GM15510 (cell line): ENCODE data around the gene EGFLAM.

Experiments
- POLR2A ChIP-seq: IDR thresholded peaks from 3 replicates; pipeline ENCODE4 v1.6.1; 2011; ENCODE audit warnings: borderline replicate concordance; ENCODE audit not compliant: insufficient read length; ENCODE audit errors: extremely low read depth

Gene EGFLAM

DNA sequence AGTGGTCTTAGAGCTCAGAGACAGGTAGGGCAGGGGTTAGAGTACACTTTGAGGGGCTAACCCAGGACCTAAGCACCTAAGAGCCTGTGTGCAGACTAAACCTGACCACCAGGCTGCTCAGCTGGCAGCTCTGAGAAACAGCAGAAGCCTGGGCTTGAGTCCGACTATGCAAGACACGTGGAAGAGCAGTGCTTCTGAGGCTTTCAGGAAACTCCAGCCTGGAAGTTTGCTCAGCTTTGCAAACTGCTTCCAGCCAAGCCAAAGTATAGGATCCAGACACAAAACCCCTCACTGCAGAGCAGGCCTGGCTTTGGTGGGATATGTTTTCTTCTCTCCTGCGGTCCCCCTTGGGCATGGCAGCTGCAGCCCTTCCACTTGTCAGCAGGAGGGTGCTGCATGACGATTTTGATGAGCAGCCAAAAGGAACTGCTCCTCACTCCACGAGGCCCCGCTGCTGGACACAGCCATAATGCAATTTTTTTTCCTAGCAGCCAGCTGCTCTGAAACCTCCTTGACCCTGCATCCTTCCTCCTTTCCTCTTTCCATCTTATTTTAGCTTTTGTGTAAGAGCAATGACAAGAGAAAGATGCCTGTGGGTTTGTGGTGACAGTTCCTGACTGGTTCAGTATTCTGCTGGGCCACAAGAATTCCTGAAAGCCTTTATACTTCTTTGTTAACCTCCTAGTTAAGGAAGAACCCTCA, 175.0 kb downstream of the EGFLAM start:
- TF ChIP-seq POLR2A: no peak

DNA sequence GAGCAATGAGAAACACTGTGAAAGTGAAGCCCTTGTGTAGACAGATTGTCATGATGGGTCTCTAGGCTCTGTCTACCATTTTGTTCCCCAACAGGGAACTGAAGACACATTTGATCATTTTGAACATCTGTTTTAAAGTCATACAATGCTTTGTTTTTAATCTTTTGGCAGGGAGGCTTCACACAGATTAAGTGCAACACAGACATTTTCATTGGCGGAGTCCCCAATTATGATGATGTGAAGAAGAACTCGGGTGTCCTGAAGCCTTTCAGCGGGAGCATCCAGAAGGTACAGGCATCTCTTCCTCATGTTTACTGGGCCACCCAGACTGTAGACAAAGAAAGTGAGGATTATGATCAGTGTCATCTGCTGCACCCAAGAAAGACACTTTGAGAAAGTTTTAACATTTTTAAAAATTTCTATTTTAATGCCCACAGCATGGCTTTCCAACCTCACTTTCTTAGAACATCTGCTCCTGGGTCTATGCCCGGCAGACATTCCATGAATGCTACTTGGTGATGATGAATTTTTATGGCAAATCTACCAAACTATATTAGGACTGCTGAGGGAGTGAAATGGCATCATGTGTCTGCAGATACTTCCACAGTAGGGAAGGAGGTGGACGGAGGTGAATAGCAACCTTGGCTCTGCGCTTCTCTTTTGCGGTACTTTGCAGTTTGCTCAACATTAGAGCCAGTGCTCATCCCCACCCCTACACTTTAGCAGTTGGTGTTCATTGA, 176.8 kb downstream of the EGFLAM start:
- TF ChIP-seq POLR2A: no peak

DNA sequence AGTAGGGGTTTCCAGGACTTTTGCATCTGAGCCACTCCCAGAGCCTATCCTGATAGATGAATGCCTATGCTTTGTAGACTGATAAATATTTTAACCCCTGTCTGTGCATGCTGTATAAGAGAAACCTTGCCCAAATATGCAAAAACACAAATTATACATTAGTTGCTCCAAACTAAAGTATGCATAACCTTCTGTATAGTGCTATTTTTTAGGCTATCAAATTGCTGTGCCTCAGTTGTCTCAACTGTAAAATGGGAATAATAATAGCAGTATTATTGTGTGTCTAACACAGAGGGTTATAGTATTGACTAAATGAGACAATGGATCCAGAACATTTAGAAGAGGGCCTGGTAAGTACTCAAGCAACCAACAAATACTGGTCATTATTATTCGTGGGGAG, 180.4 kb downstream of the EGFLAM start:
- TF ChIP-seq POLR2A: no peak

DNA sequence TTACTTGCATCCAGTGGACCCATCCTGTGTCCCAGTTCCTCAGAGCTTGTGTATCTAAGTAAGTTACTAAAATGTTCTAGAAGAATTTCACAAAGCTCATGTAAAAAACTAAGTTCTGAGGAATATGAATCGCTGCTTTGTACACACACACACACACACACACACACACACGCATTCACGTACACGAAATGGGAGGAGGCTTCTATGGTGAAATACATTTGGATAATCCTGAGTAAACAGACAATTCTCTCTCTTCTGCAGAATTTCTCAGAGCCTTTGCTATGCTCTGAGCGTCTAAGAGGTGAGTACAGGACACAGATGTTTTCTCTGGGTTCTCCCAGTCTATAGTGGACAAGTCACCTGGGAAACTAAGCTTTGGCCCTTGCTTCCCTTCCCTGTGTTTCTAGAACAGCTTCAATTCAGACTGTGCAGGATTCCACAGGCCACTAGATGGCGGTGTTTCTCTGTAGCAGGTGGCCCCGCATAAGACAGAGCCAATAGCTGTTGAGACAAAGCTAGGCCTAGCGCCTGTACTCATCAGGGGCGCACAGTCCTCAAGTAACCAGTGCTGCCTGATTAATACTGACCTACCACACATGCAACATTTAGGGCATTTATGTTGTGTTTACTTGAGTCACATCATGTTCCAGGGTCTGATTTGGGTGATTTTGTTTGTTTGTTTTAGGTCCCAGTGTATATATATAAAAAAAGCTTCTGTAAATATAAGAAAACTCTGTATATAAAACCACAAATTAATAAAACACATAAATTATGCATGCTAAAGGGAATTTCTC, 183.3 kb downstream of the EGFLAM start:
- no peak for TF ChIP-seq POLR2A

DNA sequence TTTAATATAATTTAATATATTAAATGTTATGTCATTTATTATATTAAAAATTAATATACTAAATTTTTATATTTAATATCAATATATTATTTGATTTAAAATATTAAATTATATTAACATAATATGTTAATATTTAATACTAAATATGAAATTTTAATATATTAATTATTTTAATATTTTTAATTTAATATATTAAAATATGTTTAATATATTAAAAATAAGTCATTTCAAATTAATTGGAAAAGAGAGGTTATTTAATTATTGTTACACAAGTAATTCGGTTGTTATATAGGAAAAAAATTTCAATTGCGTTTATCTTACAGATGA, 183.9 kb downstream of the EGFLAM start:
- no peak for TF ChIP-seq POLR2A

DNA sequence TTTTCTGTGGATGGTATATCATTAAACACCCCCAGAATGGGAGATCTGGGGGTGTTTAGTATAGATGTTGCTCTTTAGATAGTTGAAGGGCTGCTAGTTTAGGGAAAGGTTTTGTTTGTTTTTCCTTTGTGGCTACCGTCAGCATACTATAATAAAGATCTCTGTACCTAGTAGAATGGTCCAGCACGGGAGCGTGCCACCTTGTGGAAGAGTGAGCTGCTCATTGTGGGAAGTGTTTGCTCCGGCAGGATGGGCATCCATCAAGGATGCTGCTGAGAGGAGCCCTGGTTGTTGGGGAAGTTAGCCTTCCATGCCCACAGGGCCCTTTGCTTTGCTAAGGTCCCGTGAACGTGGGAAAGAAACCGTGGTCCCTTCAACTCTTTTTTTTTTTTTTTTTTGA, 185.0 kb downstream of the EGFLAM start:
- TF ChIP-seq POLR2A: no peak

DNA sequence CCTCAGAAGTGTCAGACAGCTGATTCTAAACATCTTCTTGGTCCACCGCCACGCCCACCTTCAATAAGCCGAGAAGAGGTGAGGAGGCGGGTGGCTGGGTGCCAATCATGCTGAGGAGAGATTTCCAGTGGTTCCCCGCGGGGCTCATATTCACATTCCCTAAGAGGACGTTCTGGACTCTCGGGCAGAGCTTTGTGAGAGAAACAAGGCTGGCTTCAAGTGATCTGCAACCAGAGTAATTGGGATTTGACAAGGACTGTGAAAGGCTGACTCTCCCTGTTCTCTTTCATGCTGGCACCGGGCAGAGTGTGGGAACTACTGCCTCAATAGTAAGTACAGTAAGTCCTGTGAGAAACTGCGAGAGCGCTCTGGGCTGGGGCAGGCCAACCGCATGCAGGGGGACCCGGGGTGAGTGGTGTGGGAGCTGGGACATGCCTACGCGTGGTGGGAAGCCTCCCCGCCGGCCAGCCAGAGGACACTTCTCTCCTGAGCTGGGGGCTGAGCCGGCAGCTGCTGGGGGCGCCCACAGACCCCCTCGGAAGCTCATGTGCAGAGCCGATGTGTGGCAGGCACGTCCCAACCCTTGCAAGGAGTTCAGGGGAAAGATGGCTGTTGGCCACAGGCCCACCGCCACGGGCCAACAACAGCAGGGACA, 187.1 kb downstream of the EGFLAM start:
- no peak for TF ChIP-seq POLR2A

DNA sequence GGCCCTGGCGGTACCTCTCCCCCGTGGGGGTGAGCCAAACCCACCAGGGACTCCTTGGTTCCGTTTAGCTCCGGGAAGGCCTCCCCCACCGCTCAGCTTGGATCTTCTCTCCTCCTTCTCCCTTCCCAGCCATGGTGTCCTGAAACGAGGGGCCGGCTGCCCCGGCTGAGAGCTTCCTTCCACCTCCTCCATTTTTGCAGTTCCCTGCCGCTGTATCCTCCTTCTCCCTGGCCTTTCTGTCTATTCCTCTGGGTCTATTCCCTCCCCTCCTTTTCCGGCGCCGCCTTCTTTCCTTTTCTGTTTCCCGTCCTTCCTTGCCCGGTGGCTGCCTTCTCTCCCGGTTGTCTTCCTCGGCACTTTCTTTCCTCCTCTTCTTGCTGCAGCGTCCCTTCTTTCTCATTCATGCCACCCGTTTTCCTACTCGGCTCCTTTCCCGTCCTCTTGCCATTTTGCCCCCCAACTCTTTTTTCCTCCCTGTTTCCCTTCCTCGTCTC, 187.7 kb downstream of the EGFLAM start:
- TF ChIP-seq POLR2A: no peak

DNA sequence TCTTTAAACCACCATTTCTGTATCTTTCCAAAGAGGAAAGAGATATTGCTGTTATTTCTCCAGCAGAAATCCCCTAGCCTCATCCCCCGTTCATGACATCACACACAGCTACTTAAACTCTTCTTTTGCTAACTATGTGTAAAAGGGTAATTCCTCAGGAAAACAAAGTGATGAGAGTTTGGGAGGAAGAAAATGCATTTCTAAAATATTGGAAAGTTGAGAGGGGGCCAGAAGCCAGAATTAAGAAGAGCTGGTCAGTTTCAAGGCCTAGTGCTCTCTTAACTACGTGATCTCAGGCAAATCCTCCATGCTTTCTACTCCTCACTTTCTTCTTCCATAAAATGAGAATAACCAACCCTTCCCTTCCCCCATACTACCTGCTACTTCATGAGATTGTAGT, 188.7 kb downstream of the EGFLAM start:
- no peak for TF ChIP-seq POLR2A

DNA sequence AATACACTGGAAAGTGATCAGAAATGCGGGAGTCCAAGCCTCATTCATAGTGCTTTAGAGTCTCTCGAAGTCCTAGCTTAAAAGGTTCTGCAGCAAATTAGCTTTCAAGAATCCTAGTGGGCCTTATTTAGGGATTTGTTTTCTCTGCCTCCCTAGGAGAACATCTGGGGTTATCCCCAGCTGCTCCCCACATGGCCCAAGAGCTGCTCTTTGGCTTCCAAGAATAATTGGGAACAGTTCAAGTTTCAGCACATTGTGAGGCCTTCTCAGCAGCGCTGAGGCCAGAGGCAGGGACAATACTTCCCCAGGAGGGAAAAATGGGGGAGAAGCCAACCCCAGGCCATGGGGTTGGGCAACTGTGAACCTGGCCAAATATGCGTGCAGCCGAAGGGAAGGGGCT, 189.4 kb downstream of the EGFLAM start:
- TF ChIP-seq POLR2A: no peak

DNA sequence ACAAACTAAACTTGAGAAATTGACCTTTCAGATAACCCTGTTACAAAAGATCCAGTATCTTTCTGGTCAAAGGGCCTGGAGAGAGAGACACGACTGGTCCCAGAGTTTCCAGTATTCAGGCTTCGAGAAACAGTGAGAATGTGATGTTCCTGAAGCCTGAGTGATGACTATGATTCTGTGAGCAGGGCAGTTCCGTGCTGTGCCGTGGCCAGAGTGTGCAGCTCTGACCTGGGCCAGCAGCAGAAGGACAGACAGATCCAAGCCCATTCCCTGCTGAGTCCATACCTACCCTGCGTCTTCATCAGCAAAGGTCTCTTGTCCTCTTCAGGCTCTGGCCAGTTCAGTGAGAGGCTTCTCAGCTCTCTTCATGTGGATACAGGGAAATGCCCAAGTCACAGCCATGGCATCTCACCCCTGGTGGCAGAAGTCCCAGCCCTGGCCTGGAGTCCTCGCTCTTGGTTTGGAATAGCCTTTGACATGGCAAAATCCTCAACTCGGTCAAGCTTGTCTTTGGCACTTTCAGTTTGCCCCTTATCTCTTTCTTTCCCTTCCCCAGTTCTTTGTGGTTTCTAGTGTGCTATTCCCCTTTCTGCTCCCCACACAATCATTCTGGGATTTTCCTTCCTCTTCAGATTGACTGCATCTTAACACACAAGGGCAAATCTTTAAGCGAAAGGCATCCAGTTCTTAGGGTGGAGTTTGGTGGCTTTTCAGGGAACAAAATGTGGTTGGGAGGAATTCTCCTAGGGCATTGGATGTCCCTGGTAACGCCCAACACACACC, 190.4 kb downstream of the EGFLAM start:
- TF ChIP-seq POLR2A: no peak

DNA sequence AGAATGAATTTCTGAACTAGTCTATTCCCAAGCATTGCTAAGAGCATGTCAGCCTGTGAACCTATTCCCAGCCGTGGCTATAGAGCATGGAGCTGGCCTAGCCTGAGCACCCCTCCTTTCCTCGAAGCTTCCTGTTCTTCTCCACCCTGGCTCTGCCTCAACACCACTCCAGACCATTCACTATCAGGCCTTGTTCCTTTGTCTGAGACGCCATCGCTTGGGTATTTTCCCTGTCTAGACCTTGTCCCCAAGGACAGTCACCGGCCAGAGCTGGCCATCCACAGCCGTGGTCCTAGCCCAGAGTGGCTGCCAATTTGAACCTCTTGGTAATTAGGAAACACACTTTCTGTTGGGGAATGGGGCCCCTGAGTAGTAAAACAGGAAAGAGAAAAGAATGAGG, 192.3 kb downstream of the EGFLAM start:
- TF ChIP-seq POLR2A: no peak

DNA sequence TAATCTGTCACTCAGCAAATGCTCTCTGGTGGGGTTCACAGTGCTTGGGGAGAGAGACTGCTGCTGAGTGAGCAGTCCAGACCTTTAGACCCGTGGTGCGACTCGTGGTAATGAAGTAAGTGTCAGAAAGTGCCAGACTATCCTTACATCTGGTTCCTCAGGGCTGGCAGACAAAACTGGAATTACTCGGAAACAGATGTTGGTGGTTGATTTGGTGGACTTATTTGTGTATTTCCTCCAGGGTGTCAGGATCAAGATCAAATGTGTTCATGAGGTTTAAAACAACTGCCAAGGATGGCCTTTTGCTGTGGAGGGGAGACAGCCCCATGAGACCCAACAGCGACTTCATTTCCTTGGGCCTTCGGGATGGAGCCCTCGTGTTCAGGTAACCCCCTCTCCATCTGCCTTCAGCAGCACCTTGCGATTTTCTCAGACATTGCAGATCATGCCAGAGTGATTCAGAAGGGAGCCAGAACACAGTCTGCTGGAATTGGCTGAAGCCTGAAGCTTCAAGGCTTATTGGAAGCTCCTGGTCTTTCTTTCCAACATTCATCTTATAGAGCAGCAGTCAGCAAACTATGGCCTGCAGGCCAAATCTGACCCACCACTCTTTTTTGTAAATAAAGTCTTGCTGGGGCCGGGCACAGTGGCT, 192.8 kb downstream of the EGFLAM start:
- TF ChIP-seq POLR2A: no peak

DNA sequence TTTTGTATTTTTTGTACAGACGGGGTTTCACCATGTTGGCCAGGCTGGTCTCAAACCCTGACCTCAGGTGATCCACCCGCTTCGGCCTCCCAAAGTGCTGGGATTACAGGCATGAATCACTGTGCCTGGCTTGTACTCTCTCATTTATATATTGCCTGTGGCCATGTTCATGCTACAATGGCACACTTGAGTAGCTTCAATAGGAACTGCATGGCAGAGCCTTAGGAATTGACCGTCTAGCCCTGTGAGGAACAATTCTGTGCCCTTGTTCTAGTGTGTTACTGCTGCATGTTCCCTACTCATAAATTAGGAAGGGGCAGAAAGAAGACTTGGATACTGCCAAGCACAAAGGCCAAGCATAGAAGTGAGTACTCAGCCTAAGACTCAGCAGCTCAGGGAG, 193.8 kb downstream of the EGFLAM start:
- TF ChIP-seq POLR2A: no peak

DNA sequence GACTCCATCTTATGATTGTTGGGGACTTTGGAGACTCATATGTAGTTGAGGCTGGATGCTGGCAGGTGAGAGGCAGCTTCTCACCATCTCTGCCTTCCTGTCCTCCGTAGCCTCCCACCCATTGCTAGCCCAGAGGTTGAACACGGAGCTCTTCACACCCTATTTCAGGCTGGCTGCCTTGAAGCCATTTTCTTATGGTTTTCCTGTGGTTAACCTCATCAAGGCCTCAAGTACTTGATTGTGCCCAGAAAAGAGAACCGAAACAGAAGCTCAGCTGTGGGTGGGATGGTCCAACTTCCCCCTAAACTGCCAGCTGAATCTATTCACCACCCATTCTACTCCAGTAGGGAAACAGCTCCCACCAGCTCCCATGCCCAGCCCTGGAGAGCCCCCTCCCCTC, 195.1 kb downstream of the EGFLAM start:
- no peak for TF ChIP-seq POLR2A

DNA sequence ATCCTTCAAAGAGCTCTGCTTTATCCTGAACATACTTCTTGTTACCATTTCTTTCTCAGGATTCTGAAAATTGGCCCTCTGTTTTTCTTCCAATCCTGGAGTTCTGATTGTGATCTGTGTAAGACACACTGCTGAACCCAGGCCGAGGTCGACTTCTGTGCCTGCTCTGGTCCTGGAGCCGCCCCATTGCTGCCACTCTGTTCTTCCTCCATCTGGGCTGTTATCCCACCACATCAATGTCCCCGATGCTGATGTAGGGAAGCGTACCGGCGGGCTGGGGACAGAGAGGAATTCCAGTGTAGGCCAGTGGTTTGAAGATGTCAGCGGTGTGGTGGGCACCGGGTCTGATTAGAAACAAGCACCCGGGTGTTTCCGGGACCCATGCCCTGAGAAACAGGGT, 195.6 kb downstream of the EGFLAM start:
- no peak for TF ChIP-seq POLR2A
